H1 (cell line): ENCODE data around the gene SLC35G2. TPM values are rescaled to one million over a fixed set of nuclear protein-coding genes. Genes with fewer than 3 reads are reported as not detected.

Experiments
- BACH1 ChIP-seq: IDR thresholded peaks from 2 replicates; pipeline ENCODE4 v1.6.1; 2012; ENCODE audit warnings: low read length, improper control_type of control experiment
- RAD21 ChIP-seq, 2 experiments: IDR thresholded peaks in 1 of 2; conservative IDR thresholded peaks in 1 of 2; 2 replicates each; pipeline ENCODE4 v1.6.1; 2011; ENCODE audit warnings: low read depth in 2 of 2, low read length in 2 of 2, improper control_type of control experiment in 1 of 2, inconsistent platforms in 1 of 2, mild to moderate bottlenecking in 1 of 2, moderate library complexity in 1 of 2
- SIX5 ChIP-seq: IDR thresholded peaks from 2 replicates; pipeline ENCODE4 v1.6.1; 2011; ENCODE audit warnings: mild to moderate bottlenecking, low read depth, low read length
- polyA plus RNA-seq, 7 experiments: library from polyadenylated mRNA; depleted of rRNA in 3 of 7; stranded (reverse) in 5 of 7; unstranded in 2 of 7; fragments of >200 nt in 5 of 7; fragments of 200-250 nt in 2 of 7; gene quantifications; 1 replicate in 5 of 7; 2 replicates in 1 of 7; 4 replicates in 1 of 7; pipeline versions ENCODE4 v1.2.1 to v1.2.3, GENCODE V29; 2011 to 2013; ENCODE audit warnings: missing spikeins in 2 of 7, mixed read lengths in 2 of 7
- total RNA-seq: library from RNA; stranded (reverse); fragmentation: NEBNext Ultra II Directional; extraction: Animal tissue kit (Norgen Biotek cat#: 25700); gene quantifications from 2 replicates; pipeline ENCODE4 v1.2.1, GENCODE V29; 2021

Gene SLC35G2
- total and polyA plus RNA-seq, 2 of the 8 experiments (the other 6 are each of a cell fraction or from before 2014, with no cell fraction given), result 5.2 to 6.4 TPM

DNA sequence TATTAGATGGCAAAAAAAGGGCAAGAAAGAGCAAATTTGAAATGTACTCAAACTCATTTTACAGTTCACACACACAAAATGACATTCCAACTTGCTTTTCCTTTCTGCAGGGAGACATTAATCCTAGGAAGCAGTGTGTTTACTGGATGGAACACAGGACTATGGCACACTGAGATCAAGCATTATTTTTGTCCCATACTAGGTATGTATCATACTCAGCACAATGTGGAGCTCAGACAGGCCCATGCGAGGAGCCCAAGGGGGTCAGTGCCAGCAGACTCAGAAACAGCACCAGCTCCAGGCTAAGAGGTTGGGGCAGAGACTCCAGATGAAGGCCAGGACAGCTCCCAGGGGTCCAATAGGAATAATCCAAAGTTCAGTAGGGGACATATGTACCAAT is 30.8 kb upstream of the SLC35G2 start (continued):
- TF ChIP-seq SIX5 (no peak), BACH1 (no peak), RAD21 (IDR thresholded peaks at IDR 0.05 in 1 of 2, conservative IDR thresholded peaks at IDR 0.05 in 1 of 2; ENCODE audit: low read depth in 2 of 2, low read length in 2 of 2) (no peak)
